Measurements from ENCODE around the gene HNRNPL. TPM values are rescaled to one million over a fixed set of nuclear protein-coding genes. Genes with fewer than 3 reads are reported as not detected.
"Not testable (repeated sequence)": the region's sequence is repeated elsewhere in the genome, so short reads cannot be mapped to it uniquely, and the experiment has no call there.

Gene HNRNPL
- total and polyA plus RNA-seq, 10 of the 15 experiments (the other 5 are each of a cell fraction or from before 2014, with no cell fraction given), result 32.5 to 512 (median 306) TPM

GRCh38 chr19:38826856-38827551 lies 22.8 kb downstream of the HNRNPL start:
- CTCF ChIA-PET, result interaction anchor here (1.5 kb wide), 1 partner anchor 60 kb away, joined by 3 read pairs; no protein-coding TSS in a partner anchor
- WGBS (ENCODE audit: insufficient coverage, insufficient replicate concordance, low lambda C conversion rate, missing lambda C conversion rate), result 98% methylated on average over 6 of the region's 6 CpGs
- no peak overlapping the region for H3K9ac ChIP-seq (ENCODE audit: control insufficient read depth, insufficient read depth, low read length)
- in situ Hi-C loops (cut with MboI), result no loop called here
- no peak overlapping the region for H3K4me2 ChIP-seq (ENCODE audit: control insufficient read depth, insufficient read depth)
- H4K20me1 ChIP-seq (ENCODE audit: control insufficient read depth, insufficient read depth), result no peaks in the 10 kb centered on the region
- SMC1A ChIA-PET (ENCODE audit: uncharacterized antibody, unreplicated experiment), result no interaction called here
- H3K79me2 ChIP-seq (ENCODE audit: control insufficient read depth, insufficient read depth, low read length), result peaks cover 11% of the 10 kb centered on the region
- RAD21 ChIA-PET (ENCODE audit: unreplicated experiment), result no interaction called here
- intact Hi-C loops (cut with micrococcal nuclease; ENCODE audit: unreplicated experiment), result no loop called here
- H2AFZ ChIP-seq (ENCODE audit: control insufficient read depth, low read depth, low read length), result no peak overlapping the region
- POLR2A ChIA-PET, result no interaction called here
- no peaks in the 10 kb centered on the region for H3K27me3 ChIP-seq (replicated peaks in 1 of 2; ENCODE audit: control insufficient read depth in 2 of 2, insufficient read depth in 2 of 2, low read length in 1 of 2)
- peaks cover 0 to 6% of the 10 kb centered on the region in 2 experiments; a peak in 2 of 4 replicates for H3K36me3 ChIP-seq (ENCODE audit: control insufficient read depth in 2 of 2, insufficient read depth in 2 of 2, low read length in 1 of 2)
- no peak overlapping the region for H3K27ac ChIP-seq (ENCODE audit: control insufficient read depth, insufficient read depth)
- no TSS peak for BruUV-seq (replicated peaks)
- FAIRE-seq (no peak), ATAC-seq (no peak), DNase-seq (ENCODE audit: low read depth, low spot score) (no peak)
- H3K9me3 ChIP-seq (replicated peaks; ENCODE audit: control insufficient read depth, insufficient read depth, low read length), result peaks cover 1% of the 10 kb centered on the region; the same call in 1 of the 3 replicates
- TF ChIP-seq ZNF274 (IDR thresholded peaks at IDR 0.05; ENCODE audit: insufficient read depth, insufficient read length) (no peak), POU2F2 (IDR thresholded peaks at IDR 0.05; ENCODE audit: borderline replicate concordance, low read depth, low read length) (no peak), MEF2A (IDR thresholded peaks at IDR 0.05; ENCODE audit: insufficient read depth, low read depth, low read length) (no peak), SMAD1 (IDR thresholded peaks at IDR 0.05; ENCODE audit: low read depth, partially characterized antibody) (no peak), RUNX3 (IDR thresholded peaks at IDR 0.05; ENCODE audit: low read length) (no peak), BHLHE40 (IDR thresholded peaks at IDR 0.05; ENCODE audit: borderline replicate concordance in 1 of 2, low read depth in 2 of 2, low read length in 1 of 2) (no peak), MXI1 (IDR thresholded peaks at IDR 0.05; ENCODE audit: low read depth, low read length) (no peak), RAD21 (IDR thresholded peaks at IDR 0.05; ENCODE audit: insufficient read depth, low read depth, low read length) (no peak), BACH1 (IDR thresholded peaks at IDR 0.05; ENCODE audit: borderline replicate concordance) (no peak), CREB1 (IDR thresholded peaks at IDR 0.05; ENCODE audit: low read depth) (no peak)
- TF ChIP-seq, protein P1, sequence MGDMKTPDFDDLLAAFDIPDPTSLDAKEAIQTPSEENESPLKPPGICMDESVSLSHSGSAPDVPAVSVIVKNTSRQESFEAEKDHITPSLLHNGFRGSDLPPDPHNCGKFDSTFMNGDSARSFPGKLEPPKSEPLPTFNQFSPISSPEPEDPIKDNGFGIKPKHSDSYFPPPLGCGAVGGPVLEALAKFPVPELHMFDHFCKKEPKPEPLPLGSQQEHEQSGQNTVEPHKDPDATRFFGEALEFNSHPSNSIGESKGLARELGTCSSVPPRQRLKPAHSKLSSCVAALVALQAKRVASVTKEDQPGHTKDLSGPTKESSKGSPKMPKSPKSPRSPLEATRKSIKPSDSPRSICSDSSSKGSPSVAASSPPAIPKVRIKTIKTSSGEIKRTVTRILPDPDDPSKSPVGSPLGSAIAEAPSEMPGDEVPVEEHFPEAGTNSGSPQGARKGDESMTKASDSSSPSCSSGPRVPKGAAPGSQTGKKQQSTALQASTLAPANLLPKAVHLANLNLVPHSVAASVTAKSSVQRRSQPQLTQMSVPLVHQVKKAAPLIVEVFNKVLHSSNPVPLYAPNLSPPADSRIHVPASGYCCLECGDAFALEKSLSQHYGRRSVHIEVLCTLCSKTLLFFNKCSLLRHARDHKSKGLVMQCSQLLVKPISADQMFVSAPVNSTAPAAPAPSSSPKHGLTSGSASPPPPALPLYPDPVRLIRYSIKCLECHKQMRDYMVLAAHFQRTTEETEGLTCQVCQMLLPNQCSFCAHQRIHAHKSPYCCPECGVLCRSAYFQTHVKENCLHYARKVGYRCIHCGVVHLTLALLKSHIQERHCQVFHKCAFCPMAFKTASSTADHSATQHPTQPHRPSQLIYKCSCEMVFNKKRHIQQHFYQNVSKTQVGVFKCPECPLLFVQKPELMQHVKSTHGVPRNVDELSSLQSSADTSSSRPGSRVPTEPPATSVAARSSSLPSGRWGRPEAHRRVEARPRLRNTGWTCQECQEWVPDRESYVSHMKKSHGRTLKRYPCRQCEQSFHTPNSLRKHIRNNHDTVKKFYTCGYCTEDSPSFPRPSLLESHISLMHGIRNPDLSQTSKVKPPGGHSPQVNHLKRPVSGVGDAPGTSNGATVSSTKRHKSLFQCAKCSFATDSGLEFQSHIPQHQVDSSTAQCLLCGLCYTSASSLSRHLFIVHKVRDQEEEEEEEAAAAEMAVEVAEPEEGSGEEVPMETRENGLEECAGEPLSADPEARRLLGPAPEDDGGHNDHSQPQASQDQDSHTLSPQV (IDR thresholded peaks at IDR 0.05), result no peak
- no peak overlapping the region for H3K4me3 ChIP-seq
- no peaks in the 10 kb centered on the region for H3K4me1 ChIP-seq (ENCODE audit: control insufficient read depth, insufficient read depth, low read length)

- RAD21 ChIA-PET (ENCODE audit: unreplicated experiment); in situ Hi-C loops (cut with MboI); H3K36me3 ChIP-seq (ENCODE audit: control insufficient read depth in 2 of 2, insufficient read depth in 2 of 2, low read length in 1 of 2); H3K4me3 ChIP-seq; H3K9me3 ChIP-seq (replicated peaks; ENCODE audit: control insufficient read depth, insufficient read depth, low read length); H4K20me1 ChIP-seq (ENCODE audit: control insufficient read depth, insufficient read depth); H2AFZ ChIP-seq (ENCODE audit: control insufficient read depth, low read depth, low read length); CTCF ChIA-PET; H3K4me1 ChIP-seq (ENCODE audit: control insufficient read depth, insufficient read depth, low read length); H3K9ac ChIP-seq (ENCODE audit: control insufficient read depth, insufficient read depth, low read length); ATAC-seq; POLR2A ChIA-PET; H3K79me2 ChIP-seq (ENCODE audit: control insufficient read depth, insufficient read depth, low read length); FAIRE-seq; H3K27me3 ChIP-seq (replicated peaks in 1 of 2; ENCODE audit: control insufficient read depth in 2 of 2, insufficient read depth in 2 of 2, low read length in 1 of 2); DNase-seq (ENCODE audit: low read depth, low spot score); H3K27ac ChIP-seq (ENCODE audit: control insufficient read depth, insufficient read depth); intact Hi-C loops (cut with micrococcal nuclease; ENCODE audit: unreplicated experiment); H3K4me2 ChIP-seq (ENCODE audit: control insufficient read depth, insufficient read depth); SMC1A ChIA-PET (ENCODE audit: uncharacterized antibody, unreplicated experiment); BruUV-seq (replicated peaks): not testable (repeated sequence)
- WGBS (ENCODE audit: insufficient coverage, insufficient replicate concordance, low lambda C conversion rate, missing lambda C conversion rate), result 74% methylated on average over 7 of the region's 7 CpGs
Measured at GRCh38 chr19:38825936-38826335, 23.9 kb downstream of the HNRNPL start.
